ENCODE measurements around the gene GRID2IP. TPM values are rescaled to one million over a fixed set of nuclear protein-coding genes. Genes with fewer than 3 reads are reported as not detected.

The GRID2IP gene
- total and polyA plus RNA-seq, 2 of the 13 experiments (the other 11 are each of a cell fraction or from before 2014, with no cell fraction given): 0.03 TPM; not detected in 1

- TF ChIP-seq TEAD2 (CRISPR knock-in tag; IDR thresholded peaks at IDR 0.05) (no peak), GTF2F1 (IDR thresholded peaks at IDR 0.05; ENCODE audit: low read length) (no peak), NCOA5 (CRISPR knock-in tag; IDR thresholded peaks at IDR 0.05) (no peak), FOXC1 (CRISPR knock-in tag; IDR thresholded peaks at IDR 0.05; ENCODE audit: borderline replicate concordance) (no peak), ZMYM4 (CRISPR knock-in tag; IDR thresholded peaks at IDR 0.05) (no peak), GABPA (IDR thresholded peaks at IDR 0.05; ENCODE audit: low read depth, low read length) (no peak), GABPA (CRISPR knock-in tag; IDR thresholded peaks at IDR 0.05; ENCODE audit: low read depth) (no peak), ZNF180 (CRISPR knock-in tag; IDR thresholded peaks at IDR 0.05; ENCODE audit: borderline replicate concordance, low read depth) (no peak), NR3C1 (CRISPR knock-in tag; IDR thresholded peaks at IDR 0.05) (no peak), ZBTB21 (CRISPR knock-in tag; IDR thresholded peaks at IDR 0.05) (no peak)
Measured at GRCh38 chr7:6571160-6571779, 20.0 kb upstream of the GRID2IP start (continued).

GRCh38 chr7:6567886-6568285 is 16.6 kb upstream of the GRID2IP start:
- Histone ChIP-seq H2AFZ (ENCODE audit: low read length) (no peak overlapping the region), H3K27ac (ENCODE audit: extremely low read length, insufficient read depth, low read length) (no peak overlapping the region), H3K9ac (ENCODE audit: insufficient read depth, low read depth, low read length) (no peak overlapping the region), H3K36me3 (replicated peaks in 1 of 2; ENCODE audit: control insufficient read depth in 1 of 2, insufficient read depth in 2 of 2, low read length in 2 of 2) (no peaks in the 10 kb centered on the region), H3K4me2 (ENCODE audit: low read depth, low read length) (peak overlapping the region; percentile 3; the same call in 1 of the 2 replicates), H4K20me1 (ENCODE audit: insufficient read depth, low read length) (no peaks in the 10 kb centered on the region), H3K79me2 (ENCODE audit: insufficient read depth, low read length) (no peaks in the 10 kb centered on the region), H3K4me3 (replicated peaks in 1 of 3; ENCODE audit: insufficient read depth in 1 of 3, low read depth in 2 of 3, low read length in 3 of 3) (no peak overlapping the region), H3K27me3 (ENCODE audit: control insufficient read depth in 1 of 2, insufficient read depth in 2 of 2, low read length in 2 of 2) (no peaks in the 10 kb centered on the region), H3K9me3 (ENCODE audit: low read length) (no peaks in the 10 kb centered on the region), H3K4me1 (ENCODE audit: insufficient read depth, low read length) (peaks cover 66% of the 10 kb centered on the region)
- BruUV-seq (replicated peaks): no TSS peak
- DNase-seq (ENCODE audit: low spot score) (no peak), ATAC-seq (no peak), FAIRE-seq (no peak)
- intact Hi-C loops (cut with micrococcal nuclease; ENCODE audit: unreplicated experiment): loop anchor here (1.0 kb wide), 1 partner anchor 7 kb away; no protein-coding TSS in a partner anchor
- POLR2A ChIA-PET: interaction anchor here (1.3 to 1.6 kb wide), 2 partner anchors 7 to 10 kb away, joined by 3 to 4 read pairs; partner anchors contain the start of gene ZDHHC4
- 56% methylated on average over 3 of the region's 3 CpGs for WGBS (ENCODE audit: low lambda C conversion rate)
- in situ Hi-C loops (cut with HindIII; ENCODE audit: extremely low pct_ligation_motif_present, low pct_unique_long_range_greater_than_20kb): no loop called here
- CTCF ChIA-PET (ENCODE audit: low intra/inter-chr PET ratio, low total read pairs): no interaction called here
- TF ChIP-seq HOXA5 (CRISPR knock-in tag; IDR thresholded peaks at IDR 0.05): no peak
- TF ChIP-seq ZNF562 (CRISPR knock-in tag; IDR thresholded peaks at IDR 0.05; ENCODE audit: borderline replicate concordance): no peak
- no peak for TF ChIP-seq SMAD9 (CRISPR knock-in tag; IDR thresholded peaks at IDR 0.05)
- TF ChIP-seq ZNF766 (CRISPR knock-in tag; IDR thresholded peaks at IDR 0.05; ENCODE audit: borderline replicate concordance): no peak
- TF ChIP-seq ZNF614 (CRISPR knock-in tag; IDR thresholded peaks at IDR 0.05; ENCODE audit: borderline replicate concordance): no peak
- TF ChIP-seq AKNA (CRISPR knock-in tag; IDR thresholded peaks at IDR 0.05; ENCODE audit: borderline replicate concordance): no peak
- no peak for TF ChIP-seq ZMAT3 (CRISPR knock-in tag; conservative IDR thresholded peaks at IDR 0.05)
- no peak for TF ChIP-seq TBP (CRISPR knock-in tag; IDR thresholded peaks at IDR 0.05)
- TF ChIP-seq NFKBIZ (CRISPR knock-in tag; IDR thresholded peaks at IDR 0.05): no peak
- TF ChIP-seq ZNF543 (CRISPR knock-in tag; IDR thresholded peaks at IDR 0.05): no peak
- no peak for TF ChIP-seq GLMP (CRISPR knock-in tag; IDR thresholded peaks at IDR 0.05; ENCODE audit: borderline replicate concordance)
